Neural cell (in vitro differentiated cells): ENCODE measurements around the gene MUSK.

Experiments
- CTCF ChIP-seq: fragments of 450-650 bp; IDR thresholded peaks from 2 replicates; pipeline ENCODE4 v1.5.1; 2014; ENCODE audit warnings: antibody characterized with exemption, mild to moderate bottlenecking, moderate library complexity; ENCODE audit not compliant: poor library complexity, severe bottlenecking
- EP300 ChIP-seq: fragments of 450-650 bp; conservative IDR thresholded peaks from 2 replicates; pipeline ENCODE4 v1.6.1; 2014; ENCODE audit warnings: antibody characterized with exemption, mild to moderate bottlenecking, moderate library complexity; ENCODE audit not compliant: poor library complexity, severe bottlenecking
- EZH2 ChIP-seq: fragments of 200-600, 300-800 bp; shearing (Covaris generic), sonication (generic); IDR thresholded peaks from 2 replicates; pipeline ENCODE4 v1.6.1; 2014; ENCODE audit warnings: antibody characterized with exemption, low read length, borderline replicate concordance, mild to moderate bottlenecking; ENCODE audit not compliant: insufficient read depth, poor library complexity, severe bottlenecking
- MXI1 ChIP-seq: fragments of 450-650 bp; conservative IDR thresholded peaks from 2 replicates; pipeline ENCODE4 v1.6.1; 2014; ENCODE audit warnings: antibody characterized with exemption, mild to moderate bottlenecking; ENCODE audit not compliant: poor library complexity, severe bottlenecking
- POLR2AphosphoS5 ChIP-seq: IDR thresholded peaks from 2 replicates; pipeline ENCODE4 v1.6.1; 2012
- RAD21 ChIP-seq: fragments of 450-650 bp; conservative IDR thresholded peaks from 2 replicates; pipeline ENCODE4 v1.6.1; 2014; ENCODE audit warnings: antibody characterized with exemption, mild to moderate bottlenecking, moderate library complexity
- REST ChIP-seq: IDR thresholded peaks from 2 replicates; pipeline ENCODE4 v1.6.1; 2012; ENCODE audit warnings: borderline replicate concordance

- no peak for TF ChIP-seq CTCF
- TF ChIP-seq EZH2: no peak
- no peak for TF ChIP-seq EP300
- TF ChIP-seq REST: no peak
- TF ChIP-seq MXI1: no peak
- no peak for TF ChIP-seq RAD21
- TF ChIP-seq POLR2AphosphoS5: no peak
These were observed 46.2 kb upstream of the MUSK start for GRCh38 chr9:110622368-110622767.
